HL-60 (cell line): ENCODE measurements around the gene RIN1.
A peak's percentile ranks its signal among the peaks of the same experiment; 100 is the strongest.

Source experiments
- DNase-seq, 2 experiments: peaks; one replicate each; pipeline ENCODE4 v3.0.0-alpha.2; 2010 to 2020; ENCODE audit warnings: low read depth in 1 of 2, low spot score in 1 of 2
- H3K27ac ChIP-seq: fragments of 250-450 bp; sonication (Bioruptor Pico); replicated peaks from 2 replicates; pipeline ENCODE4 v1.5.1; 2020; ENCODE audit warnings: mild to moderate bottlenecking, moderate library complexity
- H3K27me3 ChIP-seq: fragments of 250-450 bp; sonication (Bioruptor Pico); 2 replicates; pipeline ENCODE4 v1.5.1; 2021; ENCODE audit warnings: mild to moderate bottlenecking, moderate library complexity; ENCODE audit not compliant: insufficient read depth, poor library complexity, severe bottlenecking
- H3K4me3 ChIP-seq: replicated peaks from 2 replicates; pipeline ENCODE4 v1.5.1; 2011; ENCODE audit warnings: mild to moderate bottlenecking, control low read depth, low read length; ENCODE audit not compliant: insufficient read depth
- CTCF ChIP-seq: IDR thresholded peaks from one replicate; pipeline ENCODE4 v1.5.1; 2011; ENCODE audit warnings: low read length, control low read depth, inconsistent platforms; ENCODE audit not compliant: insufficient read depth
- GABPA ChIP-seq: IDR thresholded peaks from 2 replicates; pipeline ENCODE4 v1.6.1; 2012; ENCODE audit warnings: low read depth
- POLR2AphosphoS5 ChIP-seq: IDR thresholded peaks from 2 replicates; pipeline ENCODE4 v1.6.1; 2012; ENCODE audit warnings: low read depth
- REST ChIP-seq: IDR thresholded peaks from 2 replicates; pipeline ENCODE4 v1.6.1; 2012; ENCODE audit warnings: low read depth; ENCODE audit not compliant: insufficient replicate concordance
- SPI1 ChIP-seq: IDR thresholded peaks from 2 replicates; pipeline ENCODE4 v1.6.1; 2012; ENCODE audit warnings: low read depth, mild to moderate bottlenecking, borderline replicate concordance

RIN1 gene

GRCh38 chr11:66328302-66329144, 7.7 kb downstream of the RIN1 start:
- Histone ChIP-seq H3K27me3 (no peaks in the 10 kb centered on the region), H3K27ac (no peak overlapping the region), H3K4me3 (no peak overlapping the region)
- TF ChIP-seq POLR2AphosphoS5 (no peak), CTCF (peak; percentile 81)
- DNase-seq: peak; percentile 63 to 79

- DNase-seq: no peak
- no peak overlapping the region for H3K27ac ChIP-seq
- no peak overlapping the region for H3K4me3 ChIP-seq
Measured at GRCh38 chr11:66328031-66328301, 8.3 kb downstream of the RIN1 start.

GRCh38 chr11:66327171-66328030, 8.8 kb downstream of the RIN1 start:
- DNase-seq: no peak
- Histone ChIP-seq H3K4me3 (no peak overlapping the region), H3K27ac (no peak overlapping the region), H3K27me3 (no peaks in the 10 kb centered on the region)
- no peak for TF ChIP-seq GABPA

More at GRCh38 chr11:66328031-66328301, 8.3 kb downstream of the RIN1 start:
- H3K27me3 ChIP-seq: no peaks in the 10 kb centered on the region
- TF ChIP-seq SPI1 (no peak), REST (no peak), POLR2AphosphoS5 (no peak), CTCF (no peak), GABPA (no peak)

GRCh38 chr11:66326261-66327111, 9.7 kb downstream of the RIN1 start:
- Histone ChIP-seq H3K4me3 (no peak overlapping the region), H3K27me3 (no peaks in the 10 kb centered on the region), H3K27ac (no peak overlapping the region)
- TF ChIP-seq SPI1: no peak
- TF ChIP-seq REST: no peak
- no peak for TF ChIP-seq POLR2AphosphoS5
- no peak for TF ChIP-seq GABPA
- no peak for TF ChIP-seq CTCF
- no peak for DNase-seq
